ENCODE data around the gene ATP7B. TPM values are rescaled to one million over a fixed set of nuclear protein-coding genes. Genes with fewer than 3 reads are reported as not detected.

The ATP7B gene
- total RNA-seq, 1 experiment from 2014 or later, result 11.6 TPM

DNA sequence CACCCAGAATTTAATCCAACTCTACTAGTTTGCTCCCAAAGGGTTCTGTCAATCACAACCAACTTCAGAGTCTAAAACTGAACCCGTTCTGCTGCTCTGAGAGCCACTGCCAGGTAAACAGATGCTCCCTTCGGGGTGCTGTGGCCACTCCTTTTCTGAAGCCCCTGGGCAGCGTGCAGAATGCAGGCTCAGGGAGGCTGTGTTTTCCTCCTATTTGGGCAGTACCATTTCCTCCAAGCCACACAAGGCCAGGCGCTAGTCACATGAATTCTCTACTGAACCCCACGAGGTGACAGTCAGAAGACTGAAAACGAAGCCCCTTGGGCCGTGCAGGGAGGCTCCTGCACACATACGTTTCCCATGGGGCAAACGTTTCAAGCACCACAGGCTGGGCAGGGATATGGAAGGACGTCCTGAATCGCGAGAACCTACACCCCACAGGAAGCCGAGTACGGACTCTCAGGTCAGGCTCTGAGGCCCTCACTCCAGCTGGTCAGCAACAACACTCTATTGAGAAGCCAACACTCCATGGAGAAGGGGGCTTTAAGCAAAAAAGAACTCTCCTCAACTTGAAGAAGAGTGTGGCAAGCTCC, 77.7 kb downstream of the ATP7B start:
- ChIA-PET CTCF (interaction anchor here (3.4 kb wide), 1 partner anchor 195 kb away, joined by 66 read pairs; the partner anchor contains the start of gene NEK5), POLR2A (no interaction called here)
- ATAC-seq (no peak), DNase-seq (ENCODE audit: low spot score) (no peak)
- no peak overlapping the region for H3K27ac Mint-ChIP-seq
- TF ChIP-seq SMAD3 (CRISPR knock-in tag; IDR thresholded peaks at IDR 0.05; ENCODE audit: borderline replicate concordance) (no peak), FOXP1 (CRISPR knock-in tag; IDR thresholded peaks at IDR 0.05; ENCODE audit: borderline replicate concordance) (no peak), ZNF232 (CRISPR knock-in tag; IDR thresholded peaks at IDR 0.05) (no peak), NR1H2 (CRISPR knock-in tag; IDR thresholded peaks at IDR 0.05) (no peak), CREB1 (CRISPR knock-in tag; IDR thresholded peaks at IDR 0.05) (no peak), IRF2 (CRISPR knock-in tag; IDR thresholded peaks at IDR 0.05; ENCODE audit: borderline replicate concordance, low read depth) (no peak), OVOL2 (CRISPR knock-in tag; IDR thresholded peaks at IDR 0.05; ENCODE audit: borderline replicate concordance) (no peak), ZNF121 (CRISPR knock-in tag; IDR thresholded peaks at IDR 0.05) (no peak), RELA (CRISPR knock-in tag; IDR thresholded peaks at IDR 0.05; ENCODE audit: borderline replicate concordance) (no peak), ZNF416 (CRISPR knock-in tag; IDR thresholded peaks at IDR 0.05) (no peak), JUN (CRISPR knock-in tag; IDR thresholded peaks at IDR 0.05) (no peak), HMGA2 (CRISPR knock-in tag; IDR thresholded peaks at IDR 0.05) (no peak)
- TF ChIP-seq, protein P1, sequence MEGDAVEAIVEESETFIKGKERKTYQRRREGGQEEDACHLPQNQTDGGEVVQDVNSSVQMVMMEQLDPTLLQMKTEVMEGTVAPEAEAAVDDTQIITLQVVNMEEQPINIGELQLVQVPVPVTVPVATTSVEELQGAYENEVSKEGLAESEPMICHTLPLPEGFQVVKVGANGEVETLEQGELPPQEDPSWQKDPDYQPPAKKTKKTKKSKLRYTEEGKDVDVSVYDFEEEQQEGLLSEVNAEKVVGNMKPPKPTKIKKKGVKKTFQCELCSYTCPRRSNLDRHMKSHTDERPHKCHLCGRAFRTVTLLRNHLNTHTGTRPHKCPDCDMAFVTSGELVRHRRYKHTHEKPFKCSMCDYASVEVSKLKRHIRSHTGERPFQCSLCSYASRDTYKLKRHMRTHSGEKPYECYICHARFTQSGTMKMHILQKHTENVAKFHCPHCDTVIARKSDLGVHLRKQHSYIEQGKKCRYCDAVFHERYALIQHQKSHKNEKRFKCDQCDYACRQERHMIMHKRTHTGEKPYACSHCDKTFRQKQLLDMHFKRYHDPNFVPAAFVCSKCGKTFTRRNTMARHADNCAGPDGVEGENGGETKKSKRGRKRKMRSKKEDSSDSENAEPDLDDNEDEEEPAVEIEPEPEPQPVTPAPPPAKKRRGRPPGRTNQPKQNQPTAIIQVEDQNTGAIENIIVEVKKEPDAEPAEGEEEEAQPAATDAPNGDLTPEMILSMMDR (IDR thresholded peaks at IDR 0.05), result no peak
- TF ChIP-seq, protein P2, sequence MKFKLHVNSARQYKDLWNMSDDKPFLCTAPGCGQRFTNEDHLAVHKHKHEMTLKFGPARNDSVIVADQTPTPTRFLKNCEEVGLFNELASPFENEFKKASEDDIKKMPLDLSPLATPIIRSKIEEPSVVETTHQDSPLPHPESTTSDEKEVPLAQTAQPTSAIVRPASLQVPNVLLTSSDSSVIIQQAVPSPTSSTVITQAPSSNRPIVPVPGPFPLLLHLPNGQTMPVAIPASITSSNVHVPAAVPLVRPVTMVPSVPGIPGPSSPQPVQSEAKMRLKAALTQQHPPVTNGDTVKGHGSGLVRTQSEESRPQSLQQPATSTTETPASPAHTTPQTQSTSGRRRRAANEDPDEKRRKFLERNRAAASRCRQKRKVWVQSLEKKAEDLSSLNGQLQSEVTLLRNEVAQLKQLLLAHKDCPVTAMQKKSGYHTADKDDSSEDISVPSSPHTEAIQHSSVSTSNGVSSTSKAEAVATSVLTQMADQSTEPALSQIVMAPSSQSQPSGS (CRISPR knock-in tag; IDR thresholded peaks at IDR 0.05; ENCODE audit: borderline replicate concordance, low read depth), result no peak
- TF ChIP-seq, protein P3, sequence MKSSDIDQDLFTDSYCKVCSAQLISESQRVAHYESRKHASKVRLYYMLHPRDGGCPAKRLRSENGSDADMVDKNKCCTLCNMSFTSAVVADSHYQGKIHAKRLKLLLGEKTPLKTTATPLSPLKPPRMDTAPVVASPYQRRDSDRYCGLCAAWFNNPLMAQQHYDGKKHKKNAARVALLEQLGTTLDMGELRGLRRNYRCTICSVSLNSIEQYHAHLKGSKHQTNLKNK (CRISPR knock-in tag; IDR thresholded peaks at IDR 0.05), result no peak
- TF ChIP-seq, protein P4, sequence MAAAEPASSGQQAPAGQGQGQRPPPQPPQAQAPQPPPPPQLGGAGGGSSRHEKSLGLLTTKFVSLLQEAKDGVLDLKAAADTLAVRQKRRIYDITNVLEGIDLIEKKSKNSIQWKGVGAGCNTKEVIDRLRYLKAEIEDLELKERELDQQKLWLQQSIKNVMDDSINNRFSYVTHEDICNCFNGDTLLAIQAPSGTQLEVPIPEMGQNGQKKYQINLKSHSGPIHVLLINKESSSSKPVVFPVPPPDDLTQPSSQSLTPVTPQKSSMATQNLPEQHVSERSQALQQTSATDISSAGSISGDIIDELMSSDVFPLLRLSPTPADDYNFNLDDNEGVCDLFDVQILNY (CRISPR knock-in tag; IDR thresholded peaks at IDR 0.05), result no peak
- TF ChIP-seq, protein P5, sequence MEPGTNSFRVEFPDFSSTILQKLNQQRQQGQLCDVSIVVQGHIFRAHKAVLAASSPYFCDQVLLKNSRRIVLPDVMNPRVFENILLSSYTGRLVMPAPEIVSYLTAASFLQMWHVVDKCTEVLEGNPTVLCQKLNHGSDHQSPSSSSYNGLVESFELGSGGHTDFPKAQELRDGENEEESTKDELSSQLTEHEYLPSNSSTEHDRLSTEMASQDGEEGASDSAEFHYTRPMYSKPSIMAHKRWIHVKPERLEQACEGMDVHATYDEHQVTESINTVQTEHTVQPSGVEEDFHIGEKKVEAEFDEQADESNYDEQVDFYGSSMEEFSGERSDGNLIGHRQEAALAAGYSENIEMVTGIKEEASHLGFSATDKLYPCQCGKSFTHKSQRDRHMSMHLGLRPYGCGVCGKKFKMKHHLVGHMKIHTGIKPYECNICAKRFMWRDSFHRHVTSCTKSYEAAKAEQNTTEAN (CRISPR knock-in tag; IDR thresholded peaks at IDR 0.05), result no peak
- no peaks in the 10 kb centered on the region for H3K27me3 Mint-ChIP-seq (ENCODE audit: low read depth)
- H3K4me1 Mint-ChIP-seq, result 0 out of 2 replicates have a peak, but pooled peaks cover 3% of the 10 kb centered on the region
- no peaks in the 10 kb centered on the region for H3K9me3 Mint-ChIP-seq
- no peaks in the 10 kb centered on the region for H3K36me3 Mint-ChIP-seq
- no peak overlapping the region for H3K4me3 Mint-ChIP-seq

DNA sequence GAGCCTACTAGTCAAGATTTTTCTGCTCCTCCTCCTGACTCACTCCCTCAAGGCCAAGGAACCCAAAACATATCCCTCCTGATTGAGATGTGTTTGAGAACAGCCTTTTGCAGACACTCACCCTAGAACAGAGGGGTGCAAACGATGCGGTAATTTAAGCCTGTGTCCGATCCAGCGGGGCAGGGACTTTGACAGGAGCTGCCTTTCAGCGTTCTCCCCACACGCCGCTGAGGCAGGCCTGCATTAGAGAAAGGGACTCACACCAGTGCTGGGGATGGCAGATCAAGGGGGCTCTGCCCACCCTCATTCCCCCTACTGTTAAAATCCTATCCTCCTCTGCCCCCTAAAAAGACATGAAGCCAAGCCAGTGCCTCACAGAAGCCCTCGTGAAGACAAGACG, 79.0 kb downstream of the ATP7B start:
- Mint-ChIP-seq H3K9me3 (no peaks in the 10 kb centered on the region), H3K27ac (no peak overlapping the region), H3K27me3 (ENCODE audit: low read depth) (no peaks in the 10 kb centered on the region), H3K36me3 (no peaks in the 10 kb centered on the region), H3K4me1 (0 out of 2 replicates have a peak, but pooled peaks cover 3% of the 10 kb centered on the region), H3K4me3 (no peak overlapping the region)
- DNase-seq (ENCODE audit: low spot score) (no peak), ATAC-seq (no peak)
- ChIA-PET POLR2A (no interaction called here), CTCF (no interaction called here)
- TF ChIP-seq, protein P5 (CRISPR knock-in tag; IDR thresholded peaks at IDR 0.05), result no peak
- TF ChIP-seq TCF7 (CRISPR knock-in tag; IDR thresholded peaks at IDR 0.05; ENCODE audit: low read depth) (no peak), ELF4 (CRISPR knock-in tag; IDR thresholded peaks at IDR 0.05; ENCODE audit: low read depth) (no peak), TEAD4 (CRISPR knock-in tag; IDR thresholded peaks at IDR 0.05) (no peak)
- TF ChIP-seq, protein P6, sequence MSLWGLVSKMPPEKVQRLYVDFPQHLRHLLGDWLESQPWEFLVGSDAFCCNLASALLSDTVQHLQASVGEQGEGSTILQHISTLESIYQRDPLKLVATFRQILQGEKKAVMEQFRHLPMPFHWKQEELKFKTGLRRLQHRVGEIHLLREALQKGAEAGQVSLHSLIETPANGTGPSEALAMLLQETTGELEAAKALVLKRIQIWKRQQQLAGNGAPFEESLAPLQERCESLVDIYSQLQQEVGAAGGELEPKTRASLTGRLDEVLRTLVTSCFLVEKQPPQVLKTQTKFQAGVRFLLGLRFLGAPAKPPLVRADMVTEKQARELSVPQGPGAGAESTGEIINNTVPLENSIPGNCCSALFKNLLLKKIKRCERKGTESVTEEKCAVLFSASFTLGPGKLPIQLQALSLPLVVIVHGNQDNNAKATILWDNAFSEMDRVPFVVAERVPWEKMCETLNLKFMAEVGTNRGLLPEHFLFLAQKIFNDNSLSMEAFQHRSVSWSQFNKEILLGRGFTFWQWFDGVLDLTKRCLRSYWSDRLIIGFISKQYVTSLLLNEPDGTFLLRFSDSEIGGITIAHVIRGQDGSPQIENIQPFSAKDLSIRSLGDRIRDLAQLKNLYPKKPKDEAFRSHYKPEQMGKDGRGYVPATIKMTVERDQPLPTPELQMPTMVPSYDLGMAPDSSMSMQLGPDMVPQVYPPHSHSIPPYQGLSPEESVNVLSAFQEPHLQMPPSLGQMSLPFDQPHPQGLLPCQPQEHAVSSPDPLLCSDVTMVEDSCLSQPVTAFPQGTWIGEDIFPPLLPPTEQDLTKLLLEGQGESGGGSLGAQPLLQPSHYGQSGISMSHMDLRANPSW (CRISPR knock-in tag; conservative IDR thresholded peaks at IDR 0.05; ENCODE audit: low read depth), result no peak
- TF ChIP-seq, protein P7, sequence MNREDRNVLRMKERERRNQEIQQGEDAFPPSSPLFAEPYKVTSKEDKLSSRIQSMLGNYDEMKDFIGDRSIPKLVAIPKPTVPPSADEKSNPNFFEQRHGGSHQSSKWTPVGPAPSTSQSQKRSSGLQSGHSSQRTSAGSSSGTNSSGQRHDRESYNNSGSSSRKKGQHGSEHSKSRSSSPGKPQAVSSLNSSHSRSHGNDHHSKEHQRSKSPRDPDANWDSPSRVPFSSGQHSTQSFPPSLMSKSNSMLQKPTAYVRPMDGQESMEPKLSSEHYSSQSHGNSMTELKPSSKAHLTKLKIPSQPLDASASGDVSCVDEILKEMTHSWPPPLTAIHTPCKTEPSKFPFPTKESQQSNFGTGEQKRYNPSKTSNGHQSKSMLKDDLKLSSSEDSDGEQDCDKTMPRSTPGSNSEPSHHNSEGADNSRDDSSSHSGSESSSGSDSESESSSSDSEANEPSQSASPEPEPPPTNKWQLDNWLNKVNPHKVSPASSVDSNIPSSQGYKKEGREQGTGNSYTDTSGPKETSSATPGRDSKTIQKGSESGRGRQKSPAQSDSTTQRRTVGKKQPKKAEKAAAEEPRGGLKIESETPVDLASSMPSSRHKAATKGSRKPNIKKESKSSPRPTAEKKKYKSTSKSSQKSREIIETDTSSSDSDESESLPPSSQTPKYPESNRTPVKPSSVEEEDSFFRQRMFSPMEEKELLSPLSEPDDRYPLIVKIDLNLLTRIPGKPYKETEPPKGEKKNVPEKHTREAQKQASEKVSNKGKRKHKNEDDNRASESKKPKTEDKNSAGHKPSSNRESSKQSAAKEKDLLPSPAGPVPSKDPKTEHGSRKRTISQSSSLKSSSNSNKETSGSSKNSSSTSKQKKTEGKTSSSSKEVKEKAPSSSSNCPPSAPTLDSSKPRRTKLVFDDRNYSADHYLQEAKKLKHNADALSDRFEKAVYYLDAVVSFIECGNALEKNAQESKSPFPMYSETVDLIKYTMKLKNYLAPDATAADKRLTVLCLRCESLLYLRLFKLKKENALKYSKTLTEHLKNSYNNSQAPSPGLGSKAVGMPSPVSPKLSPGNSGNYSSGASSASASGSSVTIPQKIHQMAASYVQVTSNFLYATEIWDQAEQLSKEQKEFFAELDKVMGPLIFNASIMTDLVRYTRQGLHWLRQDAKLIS (CRISPR knock-in tag; IDR thresholded peaks at IDR 0.05; ENCODE audit: borderline replicate concordance), result no peak
